ENCODE data around the gene CPB1.

- TF ChIP-seq, protein P1, sequence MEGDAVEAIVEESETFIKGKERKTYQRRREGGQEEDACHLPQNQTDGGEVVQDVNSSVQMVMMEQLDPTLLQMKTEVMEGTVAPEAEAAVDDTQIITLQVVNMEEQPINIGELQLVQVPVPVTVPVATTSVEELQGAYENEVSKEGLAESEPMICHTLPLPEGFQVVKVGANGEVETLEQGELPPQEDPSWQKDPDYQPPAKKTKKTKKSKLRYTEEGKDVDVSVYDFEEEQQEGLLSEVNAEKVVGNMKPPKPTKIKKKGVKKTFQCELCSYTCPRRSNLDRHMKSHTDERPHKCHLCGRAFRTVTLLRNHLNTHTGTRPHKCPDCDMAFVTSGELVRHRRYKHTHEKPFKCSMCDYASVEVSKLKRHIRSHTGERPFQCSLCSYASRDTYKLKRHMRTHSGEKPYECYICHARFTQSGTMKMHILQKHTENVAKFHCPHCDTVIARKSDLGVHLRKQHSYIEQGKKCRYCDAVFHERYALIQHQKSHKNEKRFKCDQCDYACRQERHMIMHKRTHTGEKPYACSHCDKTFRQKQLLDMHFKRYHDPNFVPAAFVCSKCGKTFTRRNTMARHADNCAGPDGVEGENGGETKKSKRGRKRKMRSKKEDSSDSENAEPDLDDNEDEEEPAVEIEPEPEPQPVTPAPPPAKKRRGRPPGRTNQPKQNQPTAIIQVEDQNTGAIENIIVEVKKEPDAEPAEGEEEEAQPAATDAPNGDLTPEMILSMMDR (IDR thresholded peaks at IDR 0.05): peak; percentile 90
- TF ChIP-seq EZH2 (IDR thresholded peaks at IDR 0.05; ENCODE audit: borderline replicate concordance, insufficient read depth, low read depth, low read length, poor library complexity, severe bottlenecking): no peak
Measured at GRCh38 chr3:148861277-148861869, 33.8 kb downstream of the CPB1 start.
